SH-SY5Y (cell line): ENCODE data around the gene TAF12.

Experiments
- GATA2 ChIP-seq: IDR thresholded peaks from 2 replicates; pipeline ENCODE4 v1.6.1; 2011; ENCODE audit warnings: mild to moderate bottlenecking, low read depth, low read length
- GATA3 ChIP-seq: IDR thresholded peaks from 2 replicates; pipeline ENCODE4 v1.6.1; 2011; ENCODE audit warnings: low read depth, mild to moderate bottlenecking, low read length, moderate library complexity

The TAF12 gene

GRCh38 chr1:28642847-28643635, at the start of gene TAF12:
Gene TAF12, minus strand, starts transcription at chr1:28643067. Its CDS starts 20,986 bp downstream, at chr1:28622081.
- no peak for TF ChIP-seq GATA3
- no peak; the same call in 1 of the 2 replicates for TF ChIP-seq GATA2

GRCh38 chr1:28684937-28685336, 42.1 kb upstream of the TAF12 start:
- TF ChIP-seq GATA2 (no peak), GATA3 (no peak)

GRCh38 chr1:28682840-28683239, 40.0 kb upstream of the TAF12 start:
- TF ChIP-seq GATA3 (no peak), GATA2 (no peak)

GRCh38 chr1:28680151-28680550, 37.3 kb upstream of the TAF12 start:
- TF ChIP-seq GATA3 (no peak), GATA2 (no peak)

GRCh38 chr1:28675924-28676257, 33.0 kb upstream of the TAF12 start:
- no peak for TF ChIP-seq GATA2
- no peak for TF ChIP-seq GATA3

GRCh38 chr1:28671254-28671780, 28.4 kb upstream of the TAF12 start:
- TF ChIP-seq GATA3 (no peak), GATA2 (no peak)

GRCh38 chr1:28668956-28669723, 26.3 kb upstream of the TAF12 start:
- TF ChIP-seq GATA3, result no peak
- TF ChIP-seq GATA2, result no peak

GRCh38 chr1:28668191-28668955, 25.5 kb upstream of the TAF12 start, which contains the start of gene GMEB1:
Gene GMEB1, plus strand, starts transcription at chr1:28668784. Its CDS starts 14,829 bp downstream, at chr1:28683613.
- TF ChIP-seq GATA2 (no peak), GATA3 (no peak)

- TF ChIP-seq GATA3 (no peak), GATA2 (no peak)
Observed at GRCh38 chr1:28666806-28667205, 23.9 kb upstream of the TAF12 start.

GRCh38 chr1:28663871-28664470, 21.1 kb upstream of the TAF12 start:
- TF ChIP-seq GATA2, result no peak
- no peak for TF ChIP-seq GATA3

- TF ChIP-seq GATA3, result no peak
- no peak for TF ChIP-seq GATA2
Observed at GRCh38 chr1:28656335-28656734, 13.5 kb upstream of the TAF12 start.

GRCh38 chr1:28648474-28649198, 5.8 kb upstream of the TAF12 start, which contains the start of gene RNU11:
Gene RNU11, plus strand, starts transcription at chr1:28648600.
- TF ChIP-seq GATA3 (no peak), GATA2 (no peak)

- TF ChIP-seq GATA3 (no peak), GATA2 (no peak)
Observed at GRCh38 chr1:28648008-28648473, 5.2 kb upstream of the TAF12 start.
